A549 (cell line): ENCODE results near the gene SRSF7. TPM values are rescaled to one million over a fixed set of nuclear protein-coding genes. Genes with fewer than 3 reads are reported as not detected.
A peak's percentile ranks its signal among the peaks of the same experiment; 100 is the strongest.

Experiments used
- ATAC-seq, 2 experiments: fragments of 200-7000 bp in 1 of 2; fragments of >200 bp in 1 of 2; cut with Nextera tagmentation in 1 of 2; cut with Tn5 transposase in 1 of 2; 3 replicates each; pipeline versions ENCODE4 v1.8.0 to v1.9.1; 2018 to 2020; ENCODE audit warnings: mild to moderate bottlenecking in 1 of 2, moderate library complexity in 1 of 2
- CTCF ChIA-PET: fragments of 300-600 bp; sonication (Branson Sonifier 250); formaldehyde crosslinking; extraction: SDS; loops from one replicate; lab custom pipeline; 2021; ENCODE audit warnings: antibody characterized with exemption, inconsistent platforms; lab: Yijun Ruan, JAX
- POLR2A ChIA-PET: fragments of 350-600 bp; formaldehyde crosslinking; extraction: SDS; loops from one replicate; lab custom pipeline; 2021; ENCODE audit warnings: antibody characterized with exemption, inconsistent platforms; lab: Yijun Ruan, JAX
- DNase-seq, 2 experiments: peaks; one replicate each; pipeline versions ENCODE4 v3.0.0 to v3.0.0-alpha.2; 2011 to 2016; ENCODE audit warnings: low read depth in 1 of 2, low spot score in 1 of 2
- FAIRE-seq: peaks from 2 replicates; lab custom pipeline; 2011; peaks lifted over from hg19 to GRCh38; lab: Jason Lieb, UNC
- H3K27ac ChIP-seq, 2 experiments: fragments of >200 bp; sonication (Bioruptor Twin); formaldehyde crosslinking; 3 replicates each; pipeline ENCODE4 v1.5.1; 2016 to 2017
- H3K4me1 ChIP-seq: fragments of >200 bp; sonication (Bioruptor Twin); formaldehyde crosslinking; 3 replicates; pipeline ENCODE4 v1.6.1; 2016
- H3K4me2 ChIP-seq: fragments of >200 bp; sonication (Bioruptor Twin); formaldehyde crosslinking; 3 replicates; pipeline ENCODE4 v1.6.1; 2016
- H3K4me3 ChIP-seq: fragments of >200 bp; sonication (Bioruptor Twin); formaldehyde crosslinking; 3 replicates; pipeline ENCODE4 v1.5.1; 2016
- H3K9me3 ChIP-seq: fragments of >200 bp; sonication (Bioruptor Twin); formaldehyde crosslinking; 3 replicates; pipeline ENCODE4 v1.6.1; 2016
- BHLHE40 ChIP-seq: IDR thresholded peaks from 2 replicates; pipeline ENCODE4 v1.6.1; 2012; ENCODE audit warnings: low read depth, low read length, inconsistent platforms
- CBX2 ChIP-seq: fragments of 200-600 bp; sonication (generic); IDR thresholded peaks from 2 replicates; pipeline ENCODE4 v1.6.1; 2016; ENCODE audit warnings: low read depth, mild to moderate bottlenecking, borderline replicate concordance
- CEBPB ChIP-seq, 2 experiments: fragments of >200 bp in 1 of 2; sonication (Bioruptor Twin) in 1 of 2; formaldehyde crosslinking in 1 of 2; IDR thresholded peaks; 2 replicates each; pipeline ENCODE4 v1.6.1; 2012 to 2016
- CHD2 ChIP-seq: fragments of 150-350 bp; IDR thresholded peaks from 2 replicates; pipeline ENCODE4 v1.6.1; 2014; ENCODE audit warnings: low read length; ENCODE audit not compliant: partially characterized antibody
- CTCF ChIP-seq: fragments of >200 bp; sonication (Bioruptor Twin); formaldehyde crosslinking; IDR thresholded peaks from 3 replicates; pipeline ENCODE4 v1.5.1; 2016
- E2F6 ChIP-seq: IDR thresholded peaks from 2 replicates; pipeline ENCODE4 v1.6.1; 2012; ENCODE audit warnings: low read depth, borderline replicate concordance
- EP300 ChIP-seq, 2 experiments: fragments of >200 bp; sonication (Bioruptor Twin); formaldehyde crosslinking; IDR thresholded peaks; 2 replicates in 1 of 2; 3 replicates in 1 of 2; pipeline ENCODE4 v1.6.1; 2016 to 2017
- FOSB ChIP-seq: fragments of 250-450 bp; sonication (Bioruptor Pico); IDR thresholded peaks from 2 replicates; pipeline ENCODE4 v1.5.0; 2020; ENCODE audit warnings: mild to moderate bottlenecking, moderate library complexity
- FOXS1 ChIP-seq: fragments of 250-450 bp; sonication (Bioruptor Pico); IDR thresholded peaks from 2 replicates; pipeline ENCODE4 v1.5.0; 2020; ENCODE audit warnings: mild to moderate bottlenecking, moderate library complexity
- GATA3 ChIP-seq: IDR thresholded peaks from 2 replicates; pipeline ENCODE4 v1.6.1; 2012; ENCODE audit warnings: borderline replicate concordance
- HES2 ChIP-seq: fragments of >200 bp; sonication (Bioruptor Twin); formaldehyde crosslinking; IDR thresholded peaks from 2 replicates; pipeline ENCODE4 v1.6.1; 2016
- HEYL ChIP-seq: fragments of 250-450 bp; sonication (Bioruptor Pico); IDR thresholded peaks from 2 replicates; pipeline ENCODE4 v1.8.0; 2021; ENCODE audit warnings: mild to moderate bottlenecking, moderate library complexity
- HOXA7 ChIP-seq: fragments of 250-450 bp; sonication (Bioruptor Pico); IDR thresholded peaks from 2 replicates; pipeline ENCODE4 v1.5.0; 2020; ENCODE audit warnings: mild to moderate bottlenecking, moderate library complexity
- HOXB13 ChIP-seq: fragments of 250-450 bp; sonication (Bioruptor Pico); IDR thresholded peaks from 2 replicates; pipeline ENCODE4 v1.5.0; 2020; ENCODE audit warnings: low read depth, mild to moderate bottlenecking, moderate library complexity
- HOXB5 ChIP-seq: fragments of 250-450 bp; sonication (Bioruptor Pico); IDR thresholded peaks from 2 replicates; pipeline ENCODE4 v1.5.0; 2020; ENCODE audit warnings: mild to moderate bottlenecking, moderate library complexity
- KDM1A ChIP-seq: fragments of 200-600 bp; sonication (generic); IDR thresholded peaks from 2 replicates; pipeline ENCODE4 v1.6.1; 2016; ENCODE audit warnings: low read depth, mild to moderate bottlenecking
- KDM5A ChIP-seq: fragments of 200-600 bp; sonication (generic); IDR thresholded peaks from 2 replicates; pipeline ENCODE4 v1.6.1; 2016; ENCODE audit warnings: antibody characterized with exemption, mild to moderate bottlenecking
- MAZ ChIP-seq: fragments of 150-350 bp; IDR thresholded peaks from 2 replicates; pipeline ENCODE4 v1.6.1; 2014; ENCODE audit warnings: antibody characterized with exemption, low read depth, low read length, borderline replicate concordance
- POLR2A ChIP-seq: IDR thresholded peaks from 2 replicates; pipeline ENCODE4 v1.6.1; 2012; ENCODE audit warnings: mild to moderate bottlenecking, low read length
- POLR2AphosphoS2 ChIP-seq: conservative IDR thresholded peaks from 2 replicates; pipeline ENCODE4 v1.6.1; 2012; ENCODE audit warnings: low read length, improper control_type of control experiment, inconsistent platforms
- RAD21 ChIP-seq, 2 experiments: fragments of >200 bp in 1 of 2; sonication (Bioruptor Twin) in 1 of 2; formaldehyde crosslinking in 1 of 2; IDR thresholded peaks in 1 of 2; conservative IDR thresholded peaks in 1 of 2; 2 replicates in 1 of 2; 3 replicates in 1 of 2; pipeline ENCODE4 v1.6.1; 2012 to 2018; ENCODE audit warnings: inconsistent platforms in 1 of 2
- RARB ChIP-seq: fragments of 250-450 bp; sonication (Bioruptor Pico); IDR thresholded peaks from 2 replicates; pipeline ENCODE4 v1.8.0; 2021; ENCODE audit warnings: mild to moderate bottlenecking, moderate library complexity
- RCOR1 ChIP-seq: fragments of 150-350 bp; IDR thresholded peaks from 2 replicates; pipeline ENCODE4 v1.6.1; 2014; ENCODE audit warnings: antibody characterized with exemption, low read length, low read depth
- REST ChIP-seq: fragments of 200-600 bp; sonication (generic); IDR thresholded peaks from 2 replicates; pipeline ENCODE4 v1.6.1; 2016; ENCODE audit warnings: antibody characterized with exemption, mild to moderate bottlenecking, moderate library complexity
- RFX5 ChIP-seq: fragments of 450-650 bp; IDR thresholded peaks from 2 replicates; pipeline ENCODE4 v1.7.1; 2014; ENCODE audit warnings: antibody characterized with exemption, mild to moderate bottlenecking, moderate library complexity
- TFCP2L1 ChIP-seq: fragments of 250-450 bp; sonication (Bioruptor Pico); IDR thresholded peaks from 2 replicates; pipeline ENCODE4 v1.5.0; 2021; ENCODE audit warnings: mild to moderate bottlenecking
- TP53 ChIP-seq: fragments of 250-450 bp; sonication (Bioruptor Pico); IDR thresholded peaks from 2 replicates; pipeline ENCODE4 v1.5.0; 2021; ENCODE audit warnings: mild to moderate bottlenecking, moderate library complexity
- ZFP36 ChIP-seq: fragments of 450-650 bp; IDR thresholded peaks from 2 replicates; pipeline ENCODE4 v1.6.1; 2014; ENCODE audit warnings: borderline replicate concordance; ENCODE audit not compliant: partially characterized antibody
- ZSCAN20 ChIP-seq: fragments of 250-450 bp; sonication (Bioruptor Pico); IDR thresholded peaks from 2 replicates; pipeline ENCODE4 v1.8.0; 2022; ENCODE audit warnings: mild to moderate bottlenecking, moderate library complexity
- WGBS: methylation state at CpG from one replicate; pipeline ENCODE4 v1.1.6; 2017; ENCODE audit errors: missing lambda C conversion rate; 5-methylcytosine and 5-hydroxymethylcytosine counted together
- polyA plus RNA-seq, 4 experiments: library from polyadenylated mRNA; depleted of rRNA in 3 of 4; stranded (reverse); fragments of >200 nt; fragmentation: RNase III in 1 of 4; extraction: RNeasy Plus Mini Kit Qiagen cat#74134 plus additional on column Dnase treatment in 1 of 4; gene quantifications; 2 replicates in 3 of 4; 3 replicates in 1 of 4; pipeline ENCODE4 v1.2.3, GENCODE V29; 2011 to 2017

Gene SRSF7
- polyA plus RNA-seq, 2 of the 4 experiments (the other 2 are of a cell fraction): 397 to 544 TPM

- no peaks in the 10 kb centered on the region for H3K9me3 ChIP-seq
- POLR2A ChIA-PET: no interaction called here
- H3K4me1 ChIP-seq: peaks cover 60% of the 10 kb centered on the region
- no peak overlapping the region for H3K27ac ChIP-seq
- peak overlapping the region; percentile 87 for H3K4me2 ChIP-seq
- TF ChIP-seq HOXB5 (CRISPR knock-in tag) (no peak), MAZ (no peak), GATA3 (no peak), RFX5 (no peak), HOXA7 (CRISPR knock-in tag) (peak; percentile 50; the same call in 1 of the 2 replicates), CEBPB (IDR thresholded peaks at IDR 0.05) (no peak), RAD21 (conservative IDR thresholded peaks at IDR 0.05 in 1 of 2, IDR thresholded peaks at IDR 0.05 in 1 of 2) (no peak), TFCP2L1 (peak; percentile 69; the same call in 1 of the 2 replicates), RARB (CRISPR knock-in tag) (no peak), KDM5A (no peak), ZSCAN20 (CRISPR knock-in tag) (no peak), FOSB (CRISPR knock-in tag) (0 out of 2 replicates have a peak, but pooled peaks have one; percentile 12), HOXB13 (no peak), HEYL (CRISPR knock-in tag) (no peak), EP300 (IDR thresholded peaks at IDR 0.05) (no peak), REST (no peak), POLR2A (no peak), CHD2 (no peak), TP53 (CRISPR knock-in tag) (0 out of 2 replicates have a peak, but pooled peaks have one; percentile 29), POLR2AphosphoS2 (no peak), FOXS1 (CRISPR knock-in tag) (no peak)
- no peak for DNase-seq
- no peak for FAIRE-seq
- CTCF ChIA-PET: interaction anchor here (0.6 to 4.1 kb wide), 3 partner anchors 55 to 211 kb away, joined by 4 to 15 read pairs (median 4); no protein-coding TSS in a partner anchor
- WGBS: 85% methylated on average over 4 of the region's 4 CpGs
- no peak for ATAC-seq
- H3K4me3 ChIP-seq: no peak overlapping the region
Measured at GRCh38 chr2:38747007-38747424, 4.1 kb downstream of the SRSF7 start.

GRCh38 chr2:38745267-38745666 is 5.9 kb downstream of the SRSF7 start:
- ChIA-PET POLR2A (no interaction called here), CTCF (interaction anchor here (1.4 to 6.6 kb wide), 5 partner anchors 20 to 430 kb away, joined by 3 to 60 read pairs (median 15); no protein-coding TSS in a partner anchor)
- no peak for DNase-seq
- 87% methylated on average over 9 of the region's 9 CpGs for WGBS
- FAIRE-seq: no peak
- TF ChIP-seq BHLHE40: no peak
- no peak for TF ChIP-seq CHD2
- TF ChIP-seq TP53 (CRISPR knock-in tag): no peak; the same call in 1 of the 2 replicates
- no peak for TF ChIP-seq ZFP36
- TF ChIP-seq CTCF: no peak
- no peak for TF ChIP-seq POLR2A
- TF ChIP-seq RARB (CRISPR knock-in tag): no peak
- no peak for TF ChIP-seq KDM1A
- TF ChIP-seq CBX2: no peak
- no peak for TF ChIP-seq E2F6
- no peak for TF ChIP-seq EP300 (IDR thresholded peaks at IDR 0.05)
- TF ChIP-seq CEBPB (IDR thresholded peaks at IDR 0.05): no peak
- TF ChIP-seq RCOR1: no peak
- no peak for TF ChIP-seq HES2
- no peaks in the 10 kb centered on the region for H3K9me3 ChIP-seq
- H3K4me3 ChIP-seq: no peak overlapping the region
- H3K4me2 ChIP-seq: 0 out of 3 replicates have a peak overlapping the region, but pooled peaks have one; percentile 4
- no peak for ATAC-seq
- H3K27ac ChIP-seq: no peak overlapping the region
- H3K4me1 ChIP-seq: peaks cover 56% of the 10 kb centered on the region
